Measurements from ENCODE around the gene OR10A4. TPM values are rescaled to one million over a fixed set of nuclear protein-coding genes. Genes with fewer than 3 reads are reported as not detected.
"Not testable (repeated sequence)": the region's sequence is repeated elsewhere in the genome, so short reads cannot be mapped to it uniquely, and the experiment has no call there.

Gene OR10A4
- total RNA-seq, 1 experiment from 2014 or later = not detected

DNA sequence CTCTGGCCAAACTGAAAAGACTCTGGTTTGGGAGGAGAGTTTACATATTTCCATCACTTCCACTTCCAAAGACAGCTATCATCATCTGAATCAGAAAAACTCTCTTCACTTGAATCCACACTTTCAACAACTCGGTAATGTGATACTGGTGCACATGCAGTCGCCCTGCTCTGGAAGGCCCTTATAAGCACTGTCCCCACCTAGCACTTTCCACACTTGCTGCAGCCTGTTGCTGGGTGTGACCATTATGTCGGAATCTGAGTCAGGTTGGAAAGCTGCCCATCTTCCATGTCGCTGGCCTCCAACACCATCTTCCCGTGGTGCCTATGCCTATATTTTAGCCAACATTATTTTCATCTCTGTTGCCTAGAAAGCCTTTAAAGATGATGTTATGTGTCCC lies 32.1 kb upstream of the OR10A4 start:
- ChIA-PET CTCF (no interaction called here), POLR2A (ENCODE audit: low non-redundant PET) (no interaction called here)
- Histone ChIP-seq H3K4me1 (ENCODE audit: insufficient read depth, low read length, poor library complexity, severe bottlenecking) (no peaks in the 10 kb centered on the region), H3K36me3 (ENCODE audit: insufficient read depth, low read length, poor library complexity, severe bottlenecking) (no peaks in the 10 kb centered on the region), H3K4me3 (ENCODE audit: low read depth, low read length, poor library complexity, severe bottlenecking) (no peak overlapping the region), H3K27ac (ENCODE audit: low read depth, low read length, poor library complexity, severe bottlenecking) (no peak overlapping the region), H3K27me3 (replicated peaks; ENCODE audit: insufficient read depth, low read depth, low read length, poor library complexity) (no peaks in the 10 kb centered on the region), H3K9me3 (ENCODE audit: low read depth, low read length, poor library complexity, severe bottlenecking) (no peaks in the 10 kb centered on the region)
- intact Hi-C loops (cut with micrococcal nuclease; ENCODE audit: unreplicated experiment) = no loop called here
- BruUV-seq (replicated peaks) = no TSS peak
- DNase-seq (ENCODE audit: low spot score) = no peak
- TF ChIP-seq, protein P1, sequence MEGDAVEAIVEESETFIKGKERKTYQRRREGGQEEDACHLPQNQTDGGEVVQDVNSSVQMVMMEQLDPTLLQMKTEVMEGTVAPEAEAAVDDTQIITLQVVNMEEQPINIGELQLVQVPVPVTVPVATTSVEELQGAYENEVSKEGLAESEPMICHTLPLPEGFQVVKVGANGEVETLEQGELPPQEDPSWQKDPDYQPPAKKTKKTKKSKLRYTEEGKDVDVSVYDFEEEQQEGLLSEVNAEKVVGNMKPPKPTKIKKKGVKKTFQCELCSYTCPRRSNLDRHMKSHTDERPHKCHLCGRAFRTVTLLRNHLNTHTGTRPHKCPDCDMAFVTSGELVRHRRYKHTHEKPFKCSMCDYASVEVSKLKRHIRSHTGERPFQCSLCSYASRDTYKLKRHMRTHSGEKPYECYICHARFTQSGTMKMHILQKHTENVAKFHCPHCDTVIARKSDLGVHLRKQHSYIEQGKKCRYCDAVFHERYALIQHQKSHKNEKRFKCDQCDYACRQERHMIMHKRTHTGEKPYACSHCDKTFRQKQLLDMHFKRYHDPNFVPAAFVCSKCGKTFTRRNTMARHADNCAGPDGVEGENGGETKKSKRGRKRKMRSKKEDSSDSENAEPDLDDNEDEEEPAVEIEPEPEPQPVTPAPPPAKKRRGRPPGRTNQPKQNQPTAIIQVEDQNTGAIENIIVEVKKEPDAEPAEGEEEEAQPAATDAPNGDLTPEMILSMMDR (conservative IDR thresholded peaks at IDR 0.05; ENCODE audit: low read depth, low read length) = no peak
- TF ChIP-seq EZH2 (IDR thresholded peaks at IDR 0.05; ENCODE audit: borderline replicate concordance, low read depth, low read length, poor library complexity, severe bottlenecking) = no peak

DNA sequence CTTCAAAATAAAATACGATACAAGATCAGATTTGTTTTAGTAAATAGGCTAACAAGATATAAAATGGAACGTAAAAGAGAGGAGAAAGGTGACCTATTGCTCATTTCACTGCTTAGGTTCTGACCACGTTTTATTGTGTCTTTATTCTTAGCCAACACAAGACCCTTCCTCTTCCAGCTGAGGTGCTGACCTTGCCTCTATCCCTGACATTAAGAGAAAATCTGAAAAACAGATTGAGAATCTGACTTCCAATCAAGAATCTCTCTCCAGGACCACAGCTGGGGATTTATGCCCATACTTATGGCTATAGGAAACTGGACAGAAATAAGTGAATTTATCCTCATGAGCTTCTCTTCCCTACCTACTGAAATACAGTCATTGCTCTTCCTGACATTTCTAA lies 31.0 kb upstream of the OR10A4 start, which contains the start of gene OR10A5:
Gene OR10A5, plus strand, starts transcription at position 301 of the 400 bp plus-strand sequence. Its CDS starts 0 bp downstream, at position 301.
- Histone ChIP-seq H3K27me3 (replicated peaks; ENCODE audit: insufficient read depth, low read depth, low read length, poor library complexity) (no peaks in the 10 kb centered on the region), H3K4me3 (ENCODE audit: low read depth, low read length, poor library complexity, severe bottlenecking) (no peak within 1 kb of the TSS), H3K9me3 (ENCODE audit: low read depth, low read length, poor library complexity, severe bottlenecking) (no peaks in the 10 kb centered on the region), H3K36me3 (ENCODE audit: insufficient read depth, low read length, poor library complexity, severe bottlenecking) (no peaks in the 10 kb centered on the region), H3K27ac (ENCODE audit: low read depth, low read length, poor library complexity, severe bottlenecking) (no peak within 1 kb of the TSS), H3K4me1 (ENCODE audit: insufficient read depth, low read length, poor library complexity, severe bottlenecking) (no peaks in the 10 kb centered on the region)
- POLR2A ChIA-PET (ENCODE audit: low non-redundant PET) = no interaction called here
- CTCF ChIA-PET = no interaction called here
- TF ChIP-seq, protein P1 (conservative IDR thresholded peaks at IDR 0.05; ENCODE audit: low read depth, low read length) = no peak
- no peak for TF ChIP-seq EZH2 (IDR thresholded peaks at IDR 0.05; ENCODE audit: borderline replicate concordance, low read depth, low read length, poor library complexity, severe bottlenecking)
- intact Hi-C loops (cut with micrococcal nuclease; ENCODE audit: unreplicated experiment) = no loop called here
- DNase-seq (ENCODE audit: low spot score) = no peak
- no TSS peak for BruUV-seq (replicated peaks)

DNA sequence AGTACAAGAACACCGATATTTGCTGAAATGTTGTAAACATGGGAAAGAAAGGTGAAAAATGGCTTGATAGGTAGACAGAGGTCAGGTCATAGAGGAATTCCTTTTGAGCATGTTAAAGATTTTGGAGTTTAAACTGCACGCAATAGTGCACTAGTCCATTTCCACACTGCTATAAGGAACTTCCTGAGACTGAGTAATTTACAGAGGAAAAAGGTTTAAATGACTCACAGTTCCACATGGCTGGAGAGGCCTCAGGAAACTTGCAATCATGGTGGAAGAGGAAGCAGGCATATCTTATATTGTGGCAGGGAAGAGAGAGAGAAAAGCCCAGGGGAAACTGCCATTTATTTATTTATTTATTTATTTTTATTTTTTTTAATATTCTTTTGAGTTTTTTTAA lies 25.9 kb upstream of the OR10A4 start:
- no peak overlapping the region for H3K4me3 ChIP-seq (ENCODE audit: low read depth, low read length, poor library complexity, severe bottlenecking)
- DNase-seq (ENCODE audit: low spot score) = no peak
- H3K27me3 ChIP-seq (replicated peaks; ENCODE audit: insufficient read depth, low read depth, low read length, poor library complexity) = no peaks in the 10 kb centered on the region
- no peaks in the 10 kb centered on the region for H3K4me1 ChIP-seq (ENCODE audit: insufficient read depth, low read length, poor library complexity, severe bottlenecking)
- no peaks in the 10 kb centered on the region for H3K36me3 ChIP-seq (ENCODE audit: insufficient read depth, low read length, poor library complexity, severe bottlenecking)
- H3K27ac ChIP-seq (ENCODE audit: low read depth, low read length, poor library complexity, severe bottlenecking) = no peak overlapping the region
- POLR2A ChIA-PET (ENCODE audit: low non-redundant PET) = no interaction called here
- H3K9me3 ChIP-seq (ENCODE audit: low read depth, low read length, poor library complexity, severe bottlenecking) = no peaks in the 10 kb centered on the region
- intact Hi-C loops (cut with micrococcal nuclease; ENCODE audit: unreplicated experiment) = no loop called here
- no TSS peak for BruUV-seq (replicated peaks)
- no peak for TF ChIP-seq EZH2 (IDR thresholded peaks at IDR 0.05; ENCODE audit: borderline replicate concordance, low read depth, low read length, poor library complexity, severe bottlenecking)
- TF ChIP-seq, protein P1 (conservative IDR thresholded peaks at IDR 0.05; ENCODE audit: low read depth, low read length) = no peak
- CTCF ChIA-PET = no interaction called here

DNA sequence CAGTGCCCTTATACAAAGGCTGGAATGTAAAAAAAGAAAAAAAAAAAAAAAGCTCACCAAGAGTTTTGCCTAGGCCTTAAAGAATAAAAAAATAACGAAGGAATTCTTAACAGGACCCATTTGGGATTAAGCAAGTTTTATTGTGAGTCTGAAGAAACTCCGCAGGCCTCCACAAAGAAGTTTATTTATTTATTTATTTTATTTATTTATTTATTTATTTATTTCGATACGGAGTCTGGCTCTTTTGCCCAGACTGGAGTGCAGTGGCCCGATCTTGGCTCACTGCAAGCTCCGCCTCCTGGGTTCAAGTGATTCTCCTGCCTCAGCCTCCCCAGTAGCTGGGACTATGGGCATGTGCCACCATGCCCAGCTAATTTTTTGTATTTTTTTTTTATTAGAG lies 21.6 kb upstream of the OR10A4 start:
- H3K36me3 ChIP-seq (ENCODE audit: insufficient read depth, low read length, poor library complexity, severe bottlenecking); H3K27ac ChIP-seq (ENCODE audit: low read depth, low read length, poor library complexity, severe bottlenecking); H3K27me3 ChIP-seq (replicated peaks; ENCODE audit: insufficient read depth, low read depth, low read length, poor library complexity); H3K9me3 ChIP-seq (ENCODE audit: low read depth, low read length, poor library complexity, severe bottlenecking); DNase-seq (ENCODE audit: low spot score); H3K4me1 ChIP-seq (ENCODE audit: insufficient read depth, low read length, poor library complexity, severe bottlenecking); POLR2A ChIA-PET (ENCODE audit: low non-redundant PET); BruUV-seq (replicated peaks); intact Hi-C loops (cut with micrococcal nuclease; ENCODE audit: unreplicated experiment); H3K4me3 ChIP-seq (ENCODE audit: low read depth, low read length, poor library complexity, severe bottlenecking): not testable (repeated sequence)
- CTCF ChIA-PET = interaction anchor here (0.6 kb wide), 1 partner anchor 95 kb away, joined by 8 read pairs; no protein-coding TSS in a partner anchor

Measured in A673 (cell line).